Activated CD8-positive, alpha-beta memory T cell treated with anti-CD3 and anti-CD28 coated beads, Interleukin-2, amount 10 ng/mL, durations not matched to agents 7 days and 5 days (primary cell): ENCODE results near the gene AP3B1. TPM values are rescaled to one million over a fixed set of nuclear protein-coding genes. Genes with fewer than 3 reads are reported as not detected.

ENCODE experiments used
- ATAC-seq: fragments of 150-1000 bp; cut with Tn5 transposase; one replicate; pipeline ENCODE4 v1.10.0; 2021; ENCODE audit warnings: moderate library complexity
- CTCF ChIA-PET: fragments of 350-600 bp; sonication (Branson Sonifier 250); formaldehyde crosslinking; loops from one replicate; lab custom pipeline; 2021; ENCODE audit warnings: antibody characterized with exemption; lab: Charles Lee
- DNase-seq: peaks from one replicate; pipeline ENCODE4 v3.0.0-alpha.2; 2020
- H3K27ac Mint-ChIP-seq: one replicate; pipeline ENCODE4 v1.8.0; 2021; ENCODE audit warnings: mild to moderate bottlenecking, mixed read lengths
- H3K27me3 Mint-ChIP-seq: one replicate; pipeline ENCODE4 v1.8.0; 2021; ENCODE audit warnings: mixed read lengths
- H3K36me3 Mint-ChIP-seq: one replicate; pipeline ENCODE4 v1.8.0; 2021; ENCODE audit warnings: mild to moderate bottlenecking, mixed read lengths
- H3K4me1 Mint-ChIP-seq: one replicate; pipeline ENCODE4 v1.8.0; 2021; ENCODE audit warnings: mixed read lengths
- H3K4me3 Mint-ChIP-seq: one replicate; pipeline ENCODE4 v1.8.0; 2021; ENCODE audit warnings: mild to moderate bottlenecking, moderate library complexity, mixed read lengths
- H3K9me3 Mint-ChIP-seq: one replicate; pipeline ENCODE4 v1.8.0; 2022; ENCODE audit warnings: low read depth, mixed read lengths
- total RNA-seq, 2 experiments: library from RNA; stranded (reverse); gene quantifications; one replicate each; pipeline ENCODE4 v1.2.3, GENCODE V29; 2021

The AP3B1 gene, protein sequence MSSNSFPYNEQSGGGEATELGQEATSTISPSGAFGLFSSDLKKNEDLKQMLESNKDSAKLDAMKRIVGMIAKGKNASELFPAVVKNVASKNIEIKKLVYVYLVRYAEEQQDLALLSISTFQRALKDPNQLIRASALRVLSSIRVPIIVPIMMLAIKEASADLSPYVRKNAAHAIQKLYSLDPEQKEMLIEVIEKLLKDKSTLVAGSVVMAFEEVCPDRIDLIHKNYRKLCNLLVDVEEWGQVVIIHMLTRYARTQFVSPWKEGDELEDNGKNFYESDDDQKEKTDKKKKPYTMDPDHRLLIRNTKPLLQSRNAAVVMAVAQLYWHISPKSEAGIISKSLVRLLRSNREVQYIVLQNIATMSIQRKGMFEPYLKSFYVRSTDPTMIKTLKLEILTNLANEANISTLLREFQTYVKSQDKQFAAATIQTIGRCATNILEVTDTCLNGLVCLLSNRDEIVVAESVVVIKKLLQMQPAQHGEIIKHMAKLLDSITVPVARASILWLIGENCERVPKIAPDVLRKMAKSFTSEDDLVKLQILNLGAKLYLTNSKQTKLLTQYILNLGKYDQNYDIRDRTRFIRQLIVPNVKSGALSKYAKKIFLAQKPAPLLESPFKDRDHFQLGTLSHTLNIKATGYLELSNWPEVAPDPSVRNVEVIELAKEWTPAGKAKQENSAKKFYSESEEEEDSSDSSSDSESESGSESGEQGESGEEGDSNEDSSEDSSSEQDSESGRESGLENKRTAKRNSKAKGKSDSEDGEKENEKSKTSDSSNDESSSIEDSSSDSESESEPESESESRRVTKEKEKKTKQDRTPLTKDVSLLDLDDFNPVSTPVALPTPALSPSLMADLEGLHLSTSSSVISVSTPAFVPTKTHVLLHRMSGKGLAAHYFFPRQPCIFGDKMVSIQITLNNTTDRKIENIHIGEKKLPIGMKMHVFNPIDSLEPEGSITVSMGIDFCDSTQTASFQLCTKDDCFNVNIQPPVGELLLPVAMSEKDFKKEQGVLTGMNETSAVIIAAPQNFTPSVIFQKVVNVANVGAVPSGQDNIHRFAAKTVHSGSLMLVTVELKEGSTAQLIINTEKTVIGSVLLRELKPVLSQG
- total RNA-seq = 10 to 100 TPM; 47.0 to 48.8 TPM

DNA sequence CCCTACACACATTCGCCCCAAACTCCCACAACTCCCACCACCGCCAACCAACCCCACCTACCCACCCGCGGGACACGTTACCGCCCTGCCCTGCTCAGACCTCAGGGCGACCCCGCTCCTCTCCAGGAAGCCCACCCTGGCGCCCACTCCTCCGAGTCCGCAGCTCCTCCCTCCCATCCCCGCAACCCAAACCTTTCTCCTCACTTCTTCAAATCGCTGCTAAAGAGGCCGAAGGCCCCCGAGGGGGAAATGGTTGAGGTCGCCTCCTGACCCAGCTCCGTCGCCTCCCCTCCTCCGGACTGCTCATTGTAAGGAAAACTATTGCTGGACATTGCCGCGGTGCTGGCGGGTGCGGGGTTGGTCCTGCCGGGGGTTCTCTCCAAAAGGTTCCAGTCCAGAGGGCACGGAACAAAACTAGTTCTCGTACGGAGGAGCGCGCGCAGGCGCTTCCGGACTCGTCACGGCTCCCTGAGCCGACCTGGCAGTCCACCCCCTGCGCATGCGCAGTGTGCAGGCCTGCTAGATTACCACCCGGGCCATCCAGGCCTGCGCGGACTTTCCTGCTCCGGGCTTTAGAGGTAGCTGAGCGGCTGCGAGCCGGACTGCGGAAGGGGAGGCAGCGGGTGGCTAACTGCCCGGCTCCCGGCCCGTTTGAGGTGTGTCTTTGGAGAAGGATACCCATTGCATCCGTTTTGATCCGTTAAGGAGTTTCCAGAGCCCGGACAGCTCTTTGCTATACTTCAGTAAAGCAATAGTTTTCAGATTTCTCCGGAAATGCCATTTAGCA is at the start of gene AP3B1:
TSS of gene AP3B1 (minus strand) at position 451 of the 787 bp plus-strand sequence. CDS start at position 332, 119 bp downstream.
- peaks cover 19% of the 10 kb centered on the region for H3K36me3 Mint-ChIP-seq
- H3K4me1 Mint-ChIP-seq = peaks cover 32% of the 10 kb centered on the region
- peak within 1 kb of the TSS; percentile 98 for H3K27ac Mint-ChIP-seq
- ATAC-seq (peak; percentile 95), DNase-seq (peak; percentile 99)
- CTCF ChIA-PET = interaction anchor here (0.7 to 3.2 kb wide), 11 partner anchors 8 to 113 kb away, joined by 3 to 23 read pairs (median 3); partner anchors contain the start of gene SCAMP1
- peaks cover 2% of the 10 kb centered on the region for H3K27me3 Mint-ChIP-seq
- no peaks in the 10 kb centered on the region for H3K9me3 Mint-ChIP-seq
- peak within 1 kb of the TSS; percentile 90 for H3K4me3 Mint-ChIP-seq

DNA sequence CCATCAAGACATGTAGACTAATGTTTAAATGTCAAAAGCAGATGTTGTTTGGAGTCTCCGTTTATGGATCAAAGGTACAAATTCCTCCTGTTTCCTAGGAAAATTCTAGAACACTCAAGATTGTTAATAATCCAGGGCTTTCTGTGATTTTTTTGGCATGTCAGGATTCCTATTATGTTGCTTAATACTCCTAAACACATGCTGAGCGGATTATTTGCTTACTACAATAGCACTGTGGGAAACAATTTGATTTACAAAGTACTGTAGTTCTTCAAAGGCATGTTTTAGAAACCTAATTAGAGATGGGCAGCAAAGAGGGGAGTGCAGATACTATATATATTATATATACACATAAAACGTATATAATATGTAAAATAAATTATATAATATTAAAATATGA is 46.9 kb upstream of the AP3B1 start:
- peaks cover 4% of the 10 kb centered on the region for H3K36me3 Mint-ChIP-seq
- ATAC-seq = no peak
- no peak overlapping the region for H3K4me3 Mint-ChIP-seq
- no peak for DNase-seq
- H3K27me3 Mint-ChIP-seq = peaks cover 2% of the 10 kb centered on the region
- peaks cover 8% of the 10 kb centered on the region for H3K9me3 Mint-ChIP-seq
- CTCF ChIA-PET = no interaction called here
- no peak overlapping the region for H3K27ac Mint-ChIP-seq
- H3K4me1 Mint-ChIP-seq = no peaks in the 10 kb centered on the region

DNA sequence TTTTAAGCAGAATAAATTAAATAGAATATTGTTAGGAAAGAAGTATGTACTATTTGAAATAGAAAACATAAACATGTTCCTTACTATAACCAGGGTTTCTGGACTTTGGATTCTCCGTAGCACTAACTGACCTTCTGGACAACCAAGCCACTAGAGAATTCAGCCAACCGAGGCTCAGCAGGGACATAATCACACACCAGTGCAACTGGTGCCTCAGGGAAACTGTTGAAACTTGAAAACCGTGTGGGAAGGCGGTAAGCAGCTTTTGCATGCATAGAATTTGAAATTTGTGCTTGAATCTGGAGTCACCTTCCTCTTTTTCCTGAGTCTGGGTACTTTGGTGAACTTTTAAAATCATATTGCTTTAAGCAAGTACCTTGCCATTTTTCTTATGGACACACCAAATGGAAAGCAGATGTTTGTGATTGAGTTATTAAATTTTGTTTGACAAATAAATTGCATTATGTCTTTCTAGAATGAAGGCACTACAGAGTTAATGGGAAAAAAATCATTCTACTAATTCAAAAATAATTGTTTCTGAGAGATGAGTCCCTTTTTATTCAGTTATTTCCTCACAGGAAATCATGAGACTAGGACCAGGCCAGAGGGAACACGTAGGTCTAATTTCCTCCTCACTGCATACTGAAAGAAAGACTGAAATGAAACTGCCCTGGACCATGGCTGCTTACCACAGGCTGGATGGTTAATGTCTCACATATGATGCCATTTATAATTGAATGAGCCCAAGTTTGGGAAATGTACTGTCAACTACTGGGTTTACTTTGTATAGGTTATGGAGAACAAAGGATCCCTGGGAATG is 45.3 kb upstream of the AP3B1 start:
- peaks cover 12% of the 10 kb centered on the region for H3K27me3 Mint-ChIP-seq
- ATAC-seq (no peak), DNase-seq (no peak)
- H3K4me3 Mint-ChIP-seq = no peak overlapping the region
- H3K9me3 Mint-ChIP-seq = peaks cover 8% of the 10 kb centered on the region
- peaks cover 4% of the 10 kb centered on the region for H3K36me3 Mint-ChIP-seq
- no peak overlapping the region for H3K27ac Mint-ChIP-seq
- H3K4me1 Mint-ChIP-seq = no peaks in the 10 kb centered on the region
- CTCF ChIA-PET = no interaction called here

DNA sequence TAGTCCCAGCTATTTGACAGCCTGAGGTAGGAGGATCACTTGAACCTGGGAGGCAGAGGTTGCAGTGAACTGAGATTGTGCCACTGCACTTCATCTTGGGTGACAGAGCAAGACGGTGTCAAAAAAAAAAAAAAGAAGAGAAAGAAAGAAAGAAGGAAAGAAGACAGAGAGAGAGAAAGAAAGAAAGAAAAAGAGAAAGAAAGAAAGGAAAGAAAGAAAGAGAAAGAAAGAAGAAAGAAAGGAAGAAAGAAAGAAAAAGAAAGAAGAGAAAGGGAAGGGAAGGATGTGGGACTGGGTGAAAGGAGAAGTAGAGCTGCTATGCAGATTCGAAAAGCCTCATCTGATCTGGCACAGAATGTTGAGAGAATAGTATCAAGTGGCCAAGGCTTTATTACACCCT is 42.2 kb upstream of the AP3B1 start:
- CTCF ChIA-PET = interaction anchor here (0.7 kb wide), 1 partner anchor 12 kb away, joined by 3 read pairs; no protein-coding TSS in a partner anchor
- Mint-ChIP-seq H3K27me3 (peaks cover 20% of the 10 kb centered on the region), H3K4me1 (no peaks in the 10 kb centered on the region), H3K4me3 (no peak overlapping the region), H3K27ac (no peak overlapping the region), H3K36me3 (peaks cover 4% of the 10 kb centered on the region), H3K9me3 (peaks cover 8% of the 10 kb centered on the region)
- no peak for ATAC-seq
- DNase-seq = no peak

DNA sequence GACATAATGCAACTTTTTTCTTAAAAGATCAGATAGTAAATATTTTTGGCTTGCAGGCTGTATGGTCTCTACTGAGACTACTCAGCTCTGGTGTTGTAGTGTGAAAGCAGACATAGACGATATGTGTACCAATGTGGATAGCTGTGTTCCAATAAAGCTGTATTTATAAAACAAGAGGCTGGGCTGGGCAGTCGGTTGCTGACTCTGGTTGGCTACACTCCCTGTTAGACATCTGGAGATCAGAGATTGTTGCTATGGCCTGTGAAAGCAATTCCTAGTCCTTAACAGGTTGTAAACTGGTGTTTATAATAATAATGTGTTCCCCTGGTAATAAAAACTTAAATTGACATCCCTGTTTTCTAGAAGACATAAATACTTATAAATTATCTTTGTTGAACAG is 41.5 kb upstream of the AP3B1 start:
- ATAC-seq (no peak), DNase-seq (no peak)
- CTCF ChIA-PET = no interaction called here
- peaks cover 4% of the 10 kb centered on the region for H3K36me3 Mint-ChIP-seq
- peaks cover 25% of the 10 kb centered on the region for H3K27me3 Mint-ChIP-seq
- no peaks in the 10 kb centered on the region for H3K4me1 Mint-ChIP-seq
- H3K9me3 Mint-ChIP-seq = peaks cover 8% of the 10 kb centered on the region
- no peak overlapping the region for H3K27ac Mint-ChIP-seq
- no peak overlapping the region for H3K4me3 Mint-ChIP-seq

DNA sequence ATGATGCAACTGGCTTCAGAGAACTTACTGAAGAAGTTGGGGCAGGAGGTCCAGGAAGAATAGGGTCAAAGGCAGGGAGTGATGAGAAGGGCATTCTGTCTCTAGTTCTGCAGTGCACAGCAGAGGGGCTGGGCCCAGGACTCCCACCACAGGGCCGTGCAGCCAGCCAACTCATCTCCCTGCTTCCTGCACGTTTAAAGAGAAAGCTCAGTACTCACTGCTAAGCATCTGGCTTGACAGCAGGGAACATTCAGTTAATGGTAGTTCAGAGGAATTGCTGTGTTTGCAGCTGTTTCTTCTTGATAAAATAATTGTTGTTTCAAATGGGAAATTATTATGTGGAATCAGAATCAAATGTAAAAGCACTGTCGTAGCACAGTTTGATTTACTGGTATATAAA is 40.3 kb upstream of the AP3B1 start:
- DNase-seq (no peak), ATAC-seq (no peak)
- Mint-ChIP-seq H3K27ac (no peak overlapping the region), H3K36me3 (peaks cover 4% of the 10 kb centered on the region), H3K4me1 (no peaks in the 10 kb centered on the region), H3K9me3 (peaks cover 8% of the 10 kb centered on the region), H3K27me3 (peaks cover 28% of the 10 kb centered on the region), H3K4me3 (no peak overlapping the region)
- CTCF ChIA-PET = interaction anchor here (0.7 kb wide), 1 partner anchor 324 kb away, joined by 3 read pairs; no protein-coding TSS in a partner anchor

DNA sequence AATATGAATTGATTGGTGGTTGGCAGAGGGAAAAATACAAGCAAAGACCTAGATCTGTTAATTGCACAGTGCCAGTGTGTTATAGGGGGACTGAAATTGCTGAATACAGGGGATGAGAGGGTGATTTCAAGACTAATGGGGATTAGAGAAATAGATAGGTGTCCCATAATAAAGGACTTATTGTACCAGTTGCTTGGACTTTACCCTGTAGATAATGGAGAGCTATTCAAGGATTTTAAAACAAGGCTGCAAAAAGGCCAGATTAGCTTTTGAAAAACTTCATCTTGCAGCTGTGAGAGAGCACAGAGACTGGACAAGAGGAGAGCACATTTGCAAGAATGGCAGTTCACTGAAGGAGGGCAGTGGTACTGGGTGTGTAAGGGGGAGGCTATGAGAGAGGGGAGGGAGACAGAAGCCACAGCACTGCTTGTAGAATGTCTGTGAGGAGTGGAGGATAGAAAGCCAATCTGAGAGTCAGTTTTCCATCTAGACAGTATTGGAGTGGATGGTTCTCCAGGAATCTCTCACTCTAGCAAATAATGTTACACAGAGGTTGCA is 37.1 kb upstream of the AP3B1 start:
- no peaks in the 10 kb centered on the region for H3K36me3 Mint-ChIP-seq
- no peak overlapping the region for H3K4me3 Mint-ChIP-seq
- peaks cover 43% of the 10 kb centered on the region for H3K27me3 Mint-ChIP-seq
- no peak overlapping the region for H3K27ac Mint-ChIP-seq
- ATAC-seq (no peak), DNase-seq (no peak)
- CTCF ChIA-PET = no interaction called here
- H3K4me1 Mint-ChIP-seq = peaks cover 3% of the 10 kb centered on the region
- H3K9me3 Mint-ChIP-seq = no peaks in the 10 kb centered on the region

DNA sequence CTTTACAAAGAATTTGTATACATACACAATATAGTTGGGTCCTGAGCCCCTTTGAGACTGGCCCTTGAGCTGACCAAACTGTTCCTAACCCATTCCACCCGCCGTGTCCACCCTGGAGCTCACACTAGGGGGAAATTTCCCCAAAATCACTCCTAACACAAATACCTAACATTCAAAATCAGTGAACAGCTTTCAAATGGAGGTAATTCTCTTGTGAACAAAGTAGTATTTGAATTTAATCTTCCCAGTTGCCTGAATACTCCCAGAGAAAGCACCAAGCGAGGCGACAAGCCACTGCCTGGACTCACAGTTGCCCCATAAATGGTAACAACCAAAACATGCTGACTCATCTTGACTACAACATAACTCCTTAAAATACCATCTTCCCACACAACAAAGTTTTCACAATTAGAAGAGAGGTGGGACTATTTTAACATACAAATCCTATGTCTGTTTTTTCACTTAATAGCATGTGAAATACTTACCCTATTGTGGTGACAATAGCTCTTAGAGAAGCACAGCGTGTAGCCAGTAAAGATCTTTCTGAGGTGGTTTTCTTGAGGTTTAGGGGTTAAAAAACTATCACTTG is 34.2 kb upstream of the AP3B1 start:
- Mint-ChIP-seq H3K4me3 (no peak overlapping the region), H3K27me3 (peaks cover 37% of the 10 kb centered on the region), H3K4me1 (peaks cover 3% of the 10 kb centered on the region), H3K9me3 (no peaks in the 10 kb centered on the region), H3K36me3 (no peaks in the 10 kb centered on the region), H3K27ac (no peak overlapping the region)
- CTCF ChIA-PET = no interaction called here
- ATAC-seq (no peak), DNase-seq (no peak)

DNA sequence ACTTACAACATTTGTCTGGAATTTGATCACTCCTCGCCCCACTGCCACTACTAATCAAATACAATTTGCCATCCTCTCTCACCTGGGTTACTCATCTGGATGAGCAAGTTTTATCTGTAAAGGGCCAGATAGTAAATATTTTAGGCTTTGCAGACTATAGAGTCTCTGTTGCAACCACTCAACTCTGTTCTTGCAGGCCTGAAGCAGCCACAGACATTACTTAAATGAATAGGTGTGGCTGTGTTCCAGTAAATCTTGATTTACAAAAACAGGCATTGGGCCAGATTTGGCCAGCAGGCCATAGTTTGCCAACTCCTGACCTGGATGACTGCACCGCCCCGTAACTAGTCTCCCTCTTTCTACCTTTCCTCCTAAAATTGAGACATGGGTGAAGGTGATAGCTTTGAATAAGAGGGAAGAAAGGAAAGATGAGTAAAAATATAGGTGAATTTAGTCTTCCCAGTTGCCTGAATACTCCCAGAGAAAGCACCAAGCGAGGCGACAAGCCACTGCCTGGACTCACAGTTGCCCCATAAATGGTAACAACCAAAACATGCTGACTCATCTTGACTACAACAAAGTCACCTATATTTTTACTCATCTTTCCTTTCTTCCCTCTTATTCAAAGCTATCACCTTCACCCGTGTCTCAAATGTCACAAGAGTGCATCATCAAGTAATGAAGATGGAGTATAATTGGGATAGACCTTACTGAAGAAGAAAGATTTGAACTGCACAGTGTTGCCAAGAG is 33.4 kb upstream of the AP3B1 start:
- no peaks in the 10 kb centered on the region for H3K9me3 Mint-ChIP-seq
- no peaks in the 10 kb centered on the region for H3K36me3 Mint-ChIP-seq
- ATAC-seq (no peak), DNase-seq (no peak)
- no peak overlapping the region for H3K4me3 Mint-ChIP-seq
- no peak overlapping the region for H3K27ac Mint-ChIP-seq
- H3K27me3 Mint-ChIP-seq = peaks cover 37% of the 10 kb centered on the region
- CTCF ChIA-PET = no interaction called here
- peaks cover 3% of the 10 kb centered on the region for H3K4me1 Mint-ChIP-seq

DNA sequence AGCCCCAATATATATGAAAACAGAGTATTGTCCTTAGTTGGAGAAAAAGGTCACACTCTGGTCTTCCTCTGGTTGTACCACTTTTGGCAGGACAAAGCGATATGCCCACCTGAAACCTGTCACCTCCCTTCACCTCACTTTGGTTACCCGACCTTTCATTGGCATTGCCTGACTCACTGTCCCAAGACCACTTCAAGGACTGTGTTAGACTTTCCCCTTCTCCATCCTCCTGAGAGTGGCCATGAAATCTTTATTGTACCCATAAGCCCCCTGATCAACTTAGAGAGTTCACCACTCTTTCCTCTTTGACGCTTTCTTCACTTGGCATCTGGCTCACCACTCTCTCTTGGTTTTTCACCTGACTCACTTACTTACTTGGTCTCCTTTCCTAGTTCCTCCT is 32.4 kb upstream of the AP3B1 start:
- DNase-seq = no peak
- CTCF ChIA-PET = no interaction called here
- no peak overlapping the region for H3K27ac Mint-ChIP-seq
- no peak for ATAC-seq
- peaks cover 36% of the 10 kb centered on the region for H3K27me3 Mint-ChIP-seq
- no peaks in the 10 kb centered on the region for H3K36me3 Mint-ChIP-seq
- no peak overlapping the region for H3K4me3 Mint-ChIP-seq
- peaks cover 3% of the 10 kb centered on the region for H3K4me1 Mint-ChIP-seq
- no peaks in the 10 kb centered on the region for H3K9me3 Mint-ChIP-seq

DNA sequence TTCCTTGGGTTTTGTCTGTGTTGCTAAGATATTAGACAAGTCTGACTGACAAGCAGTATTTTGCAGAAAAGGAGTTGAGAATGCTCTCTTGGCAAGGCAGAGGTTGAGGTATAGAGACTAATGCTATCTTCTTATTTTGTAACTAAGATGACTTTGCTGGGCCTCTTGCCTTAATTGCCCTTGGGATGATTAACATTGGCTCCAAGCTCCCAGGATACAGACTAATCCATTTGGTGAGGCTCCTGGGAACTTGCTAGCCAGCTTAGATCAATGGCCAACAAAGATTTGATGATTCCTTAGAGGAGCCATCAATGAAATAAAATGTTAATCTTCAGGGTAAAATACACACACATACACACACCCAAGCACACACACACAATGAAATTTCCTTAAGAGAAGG is 28.7 kb upstream of the AP3B1 start:
- no peak overlapping the region for H3K4me3 Mint-ChIP-seq
- no peaks in the 10 kb centered on the region for H3K36me3 Mint-ChIP-seq
- H3K27me3 Mint-ChIP-seq = peaks cover 27% of the 10 kb centered on the region
- H3K4me1 Mint-ChIP-seq = no peaks in the 10 kb centered on the region
- no peak for ATAC-seq
- no peak for DNase-seq
- H3K27ac Mint-ChIP-seq = no peak overlapping the region
- CTCF ChIA-PET = no interaction called here
- no peaks in the 10 kb centered on the region for H3K9me3 Mint-ChIP-seq
